Measurements from ENCODE around the gene TP53I11.

GRCh38 chr11:44917741-44918140, 32.9 kb downstream of the TP53I11 start:
- TF ChIP-seq EZH2 (IDR thresholded peaks at IDR 0.05; ENCODE audit: insufficient read depth, poor library complexity, severe bottlenecking) (no peak), EZH2phosphoT487 (IDR thresholded peaks at IDR 0.05; ENCODE audit: insufficient read depth, low read depth) (no peak)
